Hepatocyte (in vitro differentiated cells): ENCODE measurements around the gene HTR3D. TPM values are rescaled to one million over a fixed set of nuclear protein-coding genes. Genes with fewer than 3 reads are reported as not detected.

Source experiments
- DNase-seq: peaks from one replicate; pipeline ENCODE4 v3.0.0-alpha.2; 2016; ENCODE audit warnings: low spot score
- H2AFZ ChIP-seq: fragments of 200-600 bp; sonication (generic); 2 replicates; pipeline ENCODE4 v1.6.0; 2016; ENCODE audit warnings: antibody characterized with exemption, mild to moderate bottlenecking
- H3K27ac ChIP-seq: fragments of 200-600 bp; sonication (generic); 2 replicates; pipeline ENCODE4 v1.5.1; 2016; ENCODE audit warnings: mild to moderate bottlenecking
- H3K27me3 ChIP-seq: fragments of 200-600 bp; sonication (generic); 2 replicates; pipeline ENCODE4 v1.6.1; 2016
- H3K36me3 ChIP-seq: fragments of 200-600 bp; sonication (generic); replicated peaks from 2 replicates; pipeline ENCODE4 v1.5.1; 2016; ENCODE audit warnings: low read depth; ENCODE audit not compliant: insufficient read depth
- H3K4me1 ChIP-seq: fragments of 200-600 bp; sonication (generic); 2 replicates; pipeline ENCODE4 v1.5.1; 2016; ENCODE audit warnings: mild to moderate bottlenecking, moderate library complexity; ENCODE audit not compliant: insufficient read depth
- H3K4me2 ChIP-seq: fragments of 200-600 bp; sonication (generic); 2 replicates; pipeline ENCODE4 v1.6.0; 2016
- H3K4me3 ChIP-seq: fragments of 200-600 bp; sonication (generic); 2 replicates; pipeline ENCODE4 v1.5.1; 2016; ENCODE audit warnings: mild to moderate bottlenecking
- H3K79me2 ChIP-seq: fragments of 200-600 bp; sonication (generic); 2 replicates; pipeline ENCODE4 v1.6.0; 2017; ENCODE audit warnings: mild to moderate bottlenecking
- H3K9me2 ChIP-seq: fragments of 200-600 bp; sonication (generic); replicated peaks from 2 replicates; pipeline ENCODE4 v1.6.0; 2017; ENCODE audit warnings: mild to moderate bottlenecking; ENCODE audit not compliant: insufficient read depth
- H3K9me3 ChIP-seq: fragments of 200-600 bp; sonication (generic); 2 replicates; pipeline ENCODE4 v1.5.1; 2016; ENCODE audit warnings: low read depth, mild to moderate bottlenecking
- H4K20me1 ChIP-seq: fragments of 200-600 bp; sonication (generic); 2 replicates; pipeline ENCODE4 v1.6.0; 2016; ENCODE audit warnings: mild to moderate bottlenecking; ENCODE audit not compliant: insufficient read depth, poor library complexity, severe bottlenecking
- CTCF ChIP-seq: fragments of 200-600 bp; sonication (generic); IDR thresholded peaks from 2 replicates; pipeline ENCODE4 v1.5.1; 2016; ENCODE audit warnings: antibody characterized with exemption, mild to moderate bottlenecking; ENCODE audit not compliant: poor library complexity
- EZH2 ChIP-seq: fragments of 200-600 bp; sonication (generic); IDR thresholded peaks from 2 replicates; pipeline ENCODE4 v1.6.1; 2016; ENCODE audit warnings: antibody characterized with exemption, mild to moderate bottlenecking, borderline replicate concordance
- EZH2phosphoT487 ChIP-seq: fragments of 200-600 bp; sonication (generic); IDR thresholded peaks from one replicate; pipeline ENCODE4 v1.6.1; 2018; ENCODE audit warnings: antibody characterized with exemption, mild to moderate bottlenecking, low read depth, moderate library complexity; ENCODE audit not compliant: unreplicated experiment, severe bottlenecking
- WGBS: methylation state at CpG from one replicate; pipeline ENCODE4 v1.1.6; 2016; ENCODE audit warnings: low lambda C conversion rate; ENCODE audit errors: missing lambda C conversion rate; 5-methylcytosine and 5-hydroxymethylcytosine counted together
- polyA plus RNA-seq: library from polyadenylated mRNA; unstranded; fragments of >200 nt; fragmentation: Nextera tagmentation; extraction: Ambion mirVana; gene quantifications from 2 replicates; pipeline ENCODE4 v1.2.1, GENCODE V29; 2016
- total RNA-seq: library from RNA; depleted of rRNA; stranded (reverse); fragments of >200 nt; gene quantifications from 2 replicates; pipeline ENCODE4 v1.2.3, GENCODE V29; 2014

Gene HTR3D
- total and polyA plus RNA-seq, 2 experiments from 2014 or later, result not detected

GRCh38 chr3:184077881-184078280 lies 46.3 kb downstream of the HTR3D start:
- no peaks in the 10 kb centered on the region for H3K36me3 ChIP-seq
- 68% methylated on average over 5 of the region's 5 CpGs for WGBS

GRCh38 chr3:184078851-184079250 lies 47.3 kb downstream of the HTR3D start:
- Histone ChIP-seq H3K4me3 (no peak overlapping the region), H3K27me3 (no peaks in the 10 kb centered on the region), H3K4me1 (no peaks in the 10 kb centered on the region), H2AFZ (no peak overlapping the region), H3K36me3 (no peaks in the 10 kb centered on the region), H3K9me3 (no peaks in the 10 kb centered on the region), H3K4me2 (no peak overlapping the region), H4K20me1 (no peaks in the 10 kb centered on the region), H3K27ac (no peak overlapping the region), H3K79me2 (no peaks in the 10 kb centered on the region), H3K9me2 (no peaks in the 10 kb centered on the region)
- DNase-seq, result no peak
- 88% methylated on average over 3 of the region's 3 CpGs for WGBS
- TF ChIP-seq EZH2phosphoT487 (no peak), EZH2 (no peak), CTCF (no peak)

More at GRCh38 chr3:184077881-184078280, 46.3 kb downstream of the HTR3D start:
- Histone ChIP-seq H3K4me2 (no peak overlapping the region), H4K20me1 (no peaks in the 10 kb centered on the region), H3K27ac (no peak overlapping the region), H3K9me3 (no peaks in the 10 kb centered on the region), H2AFZ (no peak overlapping the region), H3K4me3 (no peak overlapping the region), H3K79me2 (no peaks in the 10 kb centered on the region), H3K27me3 (no peaks in the 10 kb centered on the region), H3K9me2 (no peaks in the 10 kb centered on the region), H3K4me1 (no peaks in the 10 kb centered on the region)
- TF ChIP-seq EZH2phosphoT487 (no peak), CTCF (no peak), EZH2 (no peak)
- DNase-seq, result no peak

- Histone ChIP-seq H3K36me3 (no peaks in the 10 kb centered on the region), H3K79me2 (no peaks in the 10 kb centered on the region), H3K4me3 (no peak overlapping the region), H2AFZ (no peak overlapping the region), H3K4me2 (no peak overlapping the region), H3K27ac (no peak overlapping the region), H4K20me1 (no peaks in the 10 kb centered on the region), H3K4me1 (no peaks in the 10 kb centered on the region), H3K9me3 (no peaks in the 10 kb centered on the region), H3K9me2 (no peaks in the 10 kb centered on the region), H3K27me3 (no peaks in the 10 kb centered on the region)
- TF ChIP-seq CTCF (no peak), EZH2 (no peak), EZH2phosphoT487 (no peak)
- WGBS, result 79% methylated on average over 16 of the region's 16 CpGs
- DNase-seq, result no peak
Measured at GRCh38 chr3:184081116-184081830, 49.7 kb downstream of the HTR3D start.
